HEK293T (cell line): Measurements from ENCODE around the gene N4BP2L1.

Source experiments
- ARNT ChIP-seq: fragments of 450-650 bp; IDR thresholded peaks from 2 replicates; pipeline ENCODE4 v1.6.1; 2017; ENCODE audit warnings: mild to moderate bottlenecking
- BHLHE40 ChIP-seq: fragments of 450-650 bp; IDR thresholded peaks from 2 replicates; pipeline ENCODE4 v1.6.1; 2016; ENCODE audit warnings: mild to moderate bottlenecking, moderate library complexity, borderline replicate concordance
- CTBP1 ChIP-seq: fragments of 450-650 bp; IDR thresholded peaks from 2 replicates; pipeline ENCODE4 v1.6.1; 2016; ENCODE audit warnings: borderline replicate concordance
- ELF4 ChIP-seq: fragments of 450-650 bp; IDR thresholded peaks from 2 replicates; pipeline ENCODE4 v1.6.1; 2017; ENCODE audit warnings: antibody characterized with exemption
- FOXA1 ChIP-seq: fragments of 450-650 bp; IDR thresholded peaks from 2 replicates; pipeline ENCODE4 v1.6.1; 2016; ENCODE audit warnings: mild to moderate bottlenecking
- FOXK2 ChIP-seq: fragments of 450-650 bp; IDR thresholded peaks from 2 replicates; pipeline ENCODE4 v1.6.1; 2016; ENCODE audit warnings: mild to moderate bottlenecking
- FOXM1 ChIP-seq: fragments of 450-650 bp; IDR thresholded peaks from 2 replicates; pipeline ENCODE4 v1.6.1; 2017; ENCODE audit warnings: mild to moderate bottlenecking, borderline replicate concordance
- NFRKB ChIP-seq: fragments of 450-650 bp; IDR thresholded peaks from 2 replicates; pipeline ENCODE4 v1.6.1; 2016; ENCODE audit warnings: mild to moderate bottlenecking, moderate library complexity
- SP1 ChIP-seq: fragments of 450-650 bp; IDR thresholded peaks from 2 replicates; pipeline ENCODE4 v1.6.1; 2017
- SUZ12 ChIP-seq: fragments of 450-650 bp; IDR thresholded peaks from 2 replicates; pipeline ENCODE4 v1.6.1; 2016; ENCODE audit warnings: mild to moderate bottlenecking
- TARDBP ChIP-seq: fragments of 450-650 bp; IDR thresholded peaks from 2 replicates; pipeline ENCODE4 v1.6.1; 2016
- ZNF384 ChIP-seq: fragments of 450-650 bp; IDR thresholded peaks from 2 replicates; pipeline ENCODE4 v1.6.1; 2016
- TF ChIP-seq, protein P1 (sequence below): fragments of 450-650 bp; IDR thresholded peaks from 2 replicates; pipeline ENCODE4 v1.6.1; 2016

DNA sequence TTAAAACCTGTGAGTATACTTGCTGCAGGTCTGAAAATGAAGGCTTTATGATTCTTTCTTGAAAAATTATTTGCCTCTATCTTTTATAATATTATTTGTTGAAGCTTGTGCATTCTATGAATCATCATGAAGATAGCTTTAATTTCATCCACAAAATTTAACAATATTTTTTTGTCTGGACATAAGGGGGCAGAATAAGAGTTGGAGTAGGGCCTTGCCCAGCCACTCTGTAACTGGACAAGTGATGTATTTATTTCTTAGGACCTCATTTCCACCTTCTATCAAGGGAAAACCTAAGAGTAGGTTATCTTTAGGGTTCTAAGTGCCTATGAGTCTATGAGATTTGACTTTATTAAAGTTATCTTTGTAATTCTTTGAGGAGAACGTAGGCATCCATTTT lies 49.9 kb downstream of the N4BP2L1 start:
- TF ChIP-seq FOXA1 (no peak), ARNT (no peak), ELF4 (no peak), CTBP1 (no peak), FOXM1 (no peak), SP1 (no peak), FOXK2 (no peak), TARDBP (no peak), BHLHE40 (no peak), SUZ12 (no peak), ZNF384 (no peak), NFRKB (no peak)
- TF ChIP-seq, protein P1, sequence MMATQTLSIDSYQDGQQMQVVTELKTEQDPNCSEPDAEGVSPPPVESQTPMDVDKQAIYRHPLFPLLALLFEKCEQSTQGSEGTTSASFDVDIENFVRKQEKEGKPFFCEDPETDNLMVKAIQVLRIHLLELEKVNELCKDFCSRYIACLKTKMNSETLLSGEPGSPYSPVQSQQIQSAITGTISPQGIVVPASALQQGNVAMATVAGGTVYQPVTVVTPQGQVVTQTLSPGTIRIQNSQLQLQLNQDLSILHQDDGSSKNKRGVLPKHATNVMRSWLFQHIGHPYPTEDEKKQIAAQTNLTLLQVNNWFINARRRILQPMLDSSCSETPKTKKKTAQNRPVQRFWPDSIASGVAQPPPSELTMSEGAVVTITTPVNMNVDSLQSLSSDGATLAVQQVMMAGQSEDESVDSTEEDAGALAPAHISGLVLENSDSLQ = no peak
